Stomach (tissue), 9 donors: ENCODE results near the gene CA12. TPM values are rescaled to one million over a fixed set of nuclear protein-coding genes. Genes with fewer than 3 reads are reported as not detected.

Experiments
- DNase-seq, 2 donors: peaks; one replicate each; pipeline versions ENCODE4 v3.0.0 to v3.0.0-alpha.2; 2013 to 2019
- H3K27ac ChIP-seq, 5 donors: fragments of 200-600 bp in 4 of 5; sonication (generic) in 4 of 5; one replicate each; pipeline ENCODE4 v1.5.1; 2013 to 2019; ENCODE audit warnings: mild to moderate bottlenecking in 1 of 5, moderate library complexity in 1 of 5
- H3K27me3 ChIP-seq, 3 donors: fragments of 200-600 bp; sonication (generic); one replicate each; pipeline ENCODE4 v1.5.1; 2017 to 2019; ENCODE audit warnings: mixed run types in 1 of 3
- H3K36me3 ChIP-seq, 4 donors: fragments of 200-600 bp; sonication (generic); 1 replicate in 3 of 4; 2 replicates in 1 of 4; pipeline ENCODE4 v1.5.1; 2016 to 2019
- H3K4me1 ChIP-seq, 4 donors: fragments of 200-600 bp; sonication (generic); one replicate each; pipeline ENCODE4 v1.5.1; 2016 to 2019
- H3K4me3 ChIP-seq, 4 donors: fragments of 200-600 bp; sonication (generic) in 3 of 4; one replicate each; pipeline ENCODE4 v1.5.1; 2016 to 2019; ENCODE audit warnings: mild to moderate bottlenecking in 1 of 4
- H3K9me3 ChIP-seq, 4 donors: fragments of 200-600 bp; sonication (generic); one replicate each; pipeline ENCODE4 v1.5.1; 2016 to 2019
- EP300 ChIP-seq: sonication (generic); formaldehyde crosslinking; IDR thresholded peaks from one replicate; pipeline ENCODE4 v1.6.1; 2017; ENCODE audit warnings: antibody characterized with exemption
- POLR2A ChIP-seq, 4 donors: fragments of 450-650 bp; IDR thresholded peaks; one replicate each; pipeline ENCODE4 v1.6.1; 2016; ENCODE audit warnings: antibody characterized with exemption in 4 of 4, control low read depth in 2 of 4, mild to moderate bottlenecking in 1 of 4, moderate library complexity in 1 of 4
- POLR2AphosphoS5 ChIP-seq, 3 donors: sonication (generic); formaldehyde crosslinking; IDR thresholded peaks; one replicate each; pipeline ENCODE4 v1.6.1; 2016; ENCODE audit warnings: antibody characterized with exemption in 3 of 3
- WGBS, 5 donors: extraction: QIAGEN DNeasy Blood & Tissue Kit in 3 of 5; methylation state at CpG; one replicate each; pipeline versions ENCODE4 v1.1.5 to v1.1.7; 2013 to 2018; 5-methylcytosine and 5-hydroxymethylcytosine counted together
- intact Hi-C: fragments of 100-400 bp; cut with DNase I; formaldehyde crosslinking; loops from one replicate; pipeline ENCODE4 v1.15.1; 2023; ENCODE audit warnings: low total_unique reads
- polyA plus RNA-seq, 3 donors: library from polyadenylated mRNA; stranded (reverse); fragments of 200-250 nt; gene quantifications; one replicate each; pipeline ENCODE4 v1.2.3, GENCODE V29; 2013
- total RNA-seq, 5 donors: library from RNA; depleted of rRNA; stranded (reverse); fragments of >200 nt; gene quantifications; one replicate each; pipeline versions ENCODE4 v1.1.0 to v1.2.3, GENCODE V29; 2014 to 2016
- TF ChIP-seq, protein P1 (sequence below), 7 experiments: fragments of 450-650 bp in 4 of 7; fragments of 200-600 bp in 3 of 7; sonication (generic) in 3 of 7; IDR thresholded peaks; one replicate each; pipeline ENCODE4 v1.5.1; 2016 to 2019; ENCODE audit warnings: antibody characterized with exemption in 7 of 7, control low read depth in 2 of 7, mild to moderate bottlenecking in 1 of 7
- donor health status: healthy with polysubstance abuse.
- donor health status: Bipolar disorder and iron deficiency.
- donor health status: healthy.

Gene CA12
- total and polyA plus RNA-seq, 8 donors: 0.46 to 58.8 (median 7.7) TPM

DNA sequence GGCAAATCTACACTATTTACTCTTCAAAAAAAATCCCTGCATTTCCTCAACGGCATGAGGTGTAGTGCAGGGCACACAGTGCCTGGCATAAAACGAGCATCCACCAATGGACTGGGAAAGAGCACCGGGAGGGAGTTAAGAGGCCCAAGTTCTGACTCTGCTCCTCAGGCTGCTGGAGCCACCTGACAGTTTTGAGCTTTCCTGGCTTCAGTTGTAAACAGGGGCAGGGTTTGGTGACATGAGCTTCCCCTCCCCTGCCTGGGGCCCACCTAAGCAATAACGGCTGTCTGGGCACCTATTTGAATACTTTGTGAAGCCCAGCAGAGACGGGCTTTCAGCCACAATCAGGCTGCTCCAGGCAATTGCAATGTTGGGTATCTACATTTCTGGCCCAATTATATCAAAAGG is 16.4 kb downstream of the CA12 start:
- WGBS, 5 donors: 21 to 44% (median 32%) methylated on average over 4 to 5 of the region's 5 CpGs
- H3K36me3 ChIP-seq: no peaks in the 10 kb centered on the region
- H3K9me3 ChIP-seq: no peaks in the 10 kb centered on the region
- intact Hi-C loops: no loop called here
- H3K27me3 ChIP-seq: no peaks in the 10 kb centered on the region
- peak overlapping the region; percentile 5 to 89 (median 59) for H3K27ac ChIP-seq
- no peak overlapping the region for H3K4me3 ChIP-seq
- peak in 1 of 2 donors; percentile 48 for DNase-seq
- H3K4me1 ChIP-seq: peaks cover 26 to 78% (median 46%) of the 10 kb centered on the region in 4 donors
- TF ChIP-seq POLR2AphosphoS5 (IDR thresholded peaks at IDR 0.05) (peak in 1 of 3 donors; percentile 31), POLR2A (IDR thresholded peaks at IDR 0.05) (no peak)
- TF ChIP-seq, protein P1, sequence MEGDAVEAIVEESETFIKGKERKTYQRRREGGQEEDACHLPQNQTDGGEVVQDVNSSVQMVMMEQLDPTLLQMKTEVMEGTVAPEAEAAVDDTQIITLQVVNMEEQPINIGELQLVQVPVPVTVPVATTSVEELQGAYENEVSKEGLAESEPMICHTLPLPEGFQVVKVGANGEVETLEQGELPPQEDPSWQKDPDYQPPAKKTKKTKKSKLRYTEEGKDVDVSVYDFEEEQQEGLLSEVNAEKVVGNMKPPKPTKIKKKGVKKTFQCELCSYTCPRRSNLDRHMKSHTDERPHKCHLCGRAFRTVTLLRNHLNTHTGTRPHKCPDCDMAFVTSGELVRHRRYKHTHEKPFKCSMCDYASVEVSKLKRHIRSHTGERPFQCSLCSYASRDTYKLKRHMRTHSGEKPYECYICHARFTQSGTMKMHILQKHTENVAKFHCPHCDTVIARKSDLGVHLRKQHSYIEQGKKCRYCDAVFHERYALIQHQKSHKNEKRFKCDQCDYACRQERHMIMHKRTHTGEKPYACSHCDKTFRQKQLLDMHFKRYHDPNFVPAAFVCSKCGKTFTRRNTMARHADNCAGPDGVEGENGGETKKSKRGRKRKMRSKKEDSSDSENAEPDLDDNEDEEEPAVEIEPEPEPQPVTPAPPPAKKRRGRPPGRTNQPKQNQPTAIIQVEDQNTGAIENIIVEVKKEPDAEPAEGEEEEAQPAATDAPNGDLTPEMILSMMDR (IDR thresholded peaks at IDR 0.05): no peak

DNA sequence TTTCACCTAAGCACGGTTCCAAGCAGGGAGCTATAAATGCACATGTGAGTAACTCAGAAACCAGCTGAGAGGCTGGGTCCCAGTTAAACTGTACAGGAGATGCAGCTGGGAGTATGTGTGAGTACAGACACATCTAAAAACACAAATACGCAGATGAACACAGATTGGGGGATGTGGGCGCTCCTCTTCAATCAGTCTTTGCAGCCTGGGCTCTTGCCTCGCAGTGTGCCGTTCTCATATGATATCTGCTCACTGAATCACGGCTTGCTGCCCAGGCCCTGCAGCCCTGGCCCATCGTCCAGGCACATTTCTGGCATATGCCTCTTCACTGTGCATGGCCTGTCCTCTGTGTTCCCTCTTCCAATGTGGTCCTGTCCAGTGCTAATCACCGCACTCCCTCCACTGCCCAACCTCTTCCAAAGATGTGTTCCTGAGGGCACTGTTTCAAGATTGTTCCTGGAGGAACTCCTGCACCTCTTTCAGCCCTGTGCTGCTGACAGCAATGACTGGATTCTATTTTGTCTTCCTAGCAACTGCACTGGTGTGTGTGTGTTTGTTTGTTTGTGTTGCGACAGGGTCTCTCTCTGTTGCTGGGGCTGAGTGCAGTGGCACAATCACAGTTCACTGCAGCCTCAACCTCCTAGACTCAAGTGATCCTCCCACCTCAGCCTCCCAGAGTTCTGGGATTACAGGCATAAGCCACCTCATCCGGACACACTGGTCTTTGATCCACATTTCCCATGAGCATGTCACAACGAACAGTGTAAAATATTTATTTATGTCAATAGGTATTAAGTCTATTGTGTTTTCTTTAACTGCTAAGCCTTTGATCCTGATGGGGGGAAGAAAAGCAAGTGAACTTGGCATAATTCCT is 17.0 kb downstream of the CA12 start:
- H3K27ac ChIP-seq: peak overlapping the region; percentile 2 to 89 (median 49)
- TF ChIP-seq, protein P1 (IDR thresholded peaks at IDR 0.05): no peak
- TF ChIP-seq POLR2AphosphoS5 (IDR thresholded peaks at IDR 0.05) (no peak), POLR2A (IDR thresholded peaks at IDR 0.05) (no peak)
- H3K9me3 ChIP-seq: no peaks in the 10 kb centered on the region
- intact Hi-C loops: no loop called here
- peaks cover 26 to 78% (median 46%) of the 10 kb centered on the region in 4 donors for H3K4me1 ChIP-seq
- no peaks in the 10 kb centered on the region for H3K36me3 ChIP-seq
- no peak for DNase-seq
- H3K27me3 ChIP-seq: no peaks in the 10 kb centered on the region
- no peak overlapping the region for H3K4me3 ChIP-seq
- WGBS, 5 donors: 37 to 68% (median 47%) methylated on average over 11 of the region's 11 CpGs

DNA sequence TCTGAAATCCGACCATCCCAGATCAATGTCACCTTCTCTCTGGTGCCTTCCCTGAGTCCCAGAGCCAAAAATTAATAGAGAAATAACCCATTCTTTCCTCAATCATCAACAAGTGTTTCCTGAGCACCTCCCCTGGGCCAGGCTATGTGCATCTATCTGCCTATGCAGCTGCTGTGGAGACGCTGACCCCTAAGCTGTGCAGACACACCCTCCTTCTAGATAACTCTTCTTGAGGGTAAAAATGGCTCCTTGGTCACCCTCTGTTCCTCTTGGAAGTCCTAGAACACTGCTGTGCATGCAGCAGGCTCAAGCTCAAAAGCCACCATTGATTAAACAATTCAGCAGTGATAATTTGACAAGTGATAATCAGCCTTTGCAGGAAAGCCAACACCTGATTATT is 18.4 kb downstream of the CA12 start:
- intact Hi-C loops: no loop called here
- Histone ChIP-seq H3K27me3 (no peaks in the 10 kb centered on the region), H3K4me3 (no peak overlapping the region), H3K9me3 (no peaks in the 10 kb centered on the region), H3K36me3 (no peaks in the 10 kb centered on the region), H3K27ac (no peak overlapping the region), H3K4me1 (peaks cover 21 to 64% (median 43%) of the 10 kb centered on the region in 4 donors)
- DNase-seq: no peak
- WGBS, 5 donors: 30 to 59% (median 41%) methylated on average over 2 of the region's 2 CpGs
- TF ChIP-seq POLR2AphosphoS5 (IDR thresholded peaks at IDR 0.05) (no peak), EP300 (no peak), POLR2A (IDR thresholded peaks at IDR 0.05) (no peak)
- TF ChIP-seq, protein P1 (IDR thresholded peaks at IDR 0.05): no peak

DNA sequence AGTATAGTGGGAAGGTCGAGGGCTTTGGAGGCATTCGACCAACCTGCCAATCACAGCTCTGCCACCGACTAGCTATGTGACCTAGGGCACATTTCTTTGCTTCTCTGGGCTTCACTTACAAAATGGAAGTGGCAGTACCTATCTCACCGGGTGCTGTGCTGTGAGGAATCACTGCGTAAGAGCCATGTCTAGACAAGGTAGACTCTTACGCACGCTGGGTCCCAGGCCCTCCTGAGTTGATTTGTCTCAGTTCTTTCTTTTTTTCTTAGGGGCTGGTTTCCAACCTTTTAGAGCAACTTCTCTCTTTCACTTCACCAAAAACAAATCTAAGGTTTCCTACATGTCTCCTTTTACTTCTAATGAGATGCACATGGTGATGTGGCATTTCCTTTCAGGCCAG is 18.8 kb downstream of the CA12 start:
- intact Hi-C loops: no loop called here
- Histone ChIP-seq H3K9me3 (no peaks in the 10 kb centered on the region), H3K4me3 (no peak overlapping the region), H3K36me3 (no peaks in the 10 kb centered on the region), H3K4me1 (peaks cover 18 to 60% (median 39%) of the 10 kb centered on the region in 4 donors), H3K27me3 (no peaks in the 10 kb centered on the region), H3K27ac (no peak overlapping the region)
- no peak for DNase-seq
- no peak for TF ChIP-seq POLR2A (IDR thresholded peaks at IDR 0.05)
- TF ChIP-seq, protein P1 (IDR thresholded peaks at IDR 0.05): no peak
- no peak for TF ChIP-seq EP300
- no peak for TF ChIP-seq POLR2AphosphoS5 (IDR thresholded peaks at IDR 0.05)
- 76 to 88% (median 84%) methylated on average over 7 of the region's 7 CpGs for WGBS, 5 donors
